ENCODE data around the gene PCBP3. TPM values are rescaled to one million over a fixed set of nuclear protein-coding genes. Genes with fewer than 3 reads are reported as not detected.

Gene PCBP3
- total RNA-seq, 4 donors from 2014 or later = 0.99 to 7.0 (median 2.5) TPM; not detected in 1

DNA sequence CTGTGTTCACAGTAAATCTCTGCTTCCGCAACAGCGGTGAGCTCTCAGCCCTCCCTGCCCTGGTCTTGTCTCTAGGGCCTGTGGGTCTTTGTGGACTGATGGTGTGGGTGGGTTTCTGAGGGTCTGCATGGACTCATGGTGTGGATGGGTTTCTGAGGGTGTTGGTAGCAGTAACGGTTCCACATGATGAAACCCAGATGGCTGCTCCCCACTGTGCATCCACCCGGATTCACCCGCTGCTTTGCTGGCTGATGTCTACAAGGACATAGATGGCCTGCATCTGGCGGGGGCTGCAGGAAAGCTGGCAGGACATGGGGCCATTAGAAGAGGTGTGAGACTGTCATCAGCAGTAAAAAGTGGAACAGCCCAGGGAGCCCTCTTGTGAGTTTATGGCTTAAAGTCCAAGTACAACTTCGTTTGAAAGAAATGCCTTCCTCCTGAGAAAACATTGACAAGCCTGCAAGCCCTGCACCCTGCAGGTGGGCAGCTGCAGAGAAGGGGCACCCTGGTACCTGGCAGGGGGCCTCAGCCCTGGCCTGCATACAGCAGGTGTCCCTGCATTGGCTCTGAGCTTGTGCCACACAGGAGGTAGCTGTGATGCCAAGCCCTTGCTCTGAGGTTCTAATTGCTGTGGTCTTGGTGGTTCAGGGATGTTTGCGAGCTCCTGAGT lies 181.2 kb downstream of the PCBP3 start:
- no peak overlapping the region for H3K4me3 ChIP-seq (ENCODE audit: low read depth, poor library complexity, severe bottlenecking)
- intact Hi-C loops (cut with DNase I; ENCODE audit: low total_unique reads) = no loop called here
- WGBS, 2 donors = 83 to 86% methylated on average over 8 of the region's 8 CpGs
- DNase-seq (ENCODE audit: low spot score in 2 of 2) = peak in 1 of 2 donors; percentile 66
- TF ChIP-seq POLR2A (IDR thresholded peaks at IDR 0.05) = no peak
- TF ChIP-seq, protein P1, sequence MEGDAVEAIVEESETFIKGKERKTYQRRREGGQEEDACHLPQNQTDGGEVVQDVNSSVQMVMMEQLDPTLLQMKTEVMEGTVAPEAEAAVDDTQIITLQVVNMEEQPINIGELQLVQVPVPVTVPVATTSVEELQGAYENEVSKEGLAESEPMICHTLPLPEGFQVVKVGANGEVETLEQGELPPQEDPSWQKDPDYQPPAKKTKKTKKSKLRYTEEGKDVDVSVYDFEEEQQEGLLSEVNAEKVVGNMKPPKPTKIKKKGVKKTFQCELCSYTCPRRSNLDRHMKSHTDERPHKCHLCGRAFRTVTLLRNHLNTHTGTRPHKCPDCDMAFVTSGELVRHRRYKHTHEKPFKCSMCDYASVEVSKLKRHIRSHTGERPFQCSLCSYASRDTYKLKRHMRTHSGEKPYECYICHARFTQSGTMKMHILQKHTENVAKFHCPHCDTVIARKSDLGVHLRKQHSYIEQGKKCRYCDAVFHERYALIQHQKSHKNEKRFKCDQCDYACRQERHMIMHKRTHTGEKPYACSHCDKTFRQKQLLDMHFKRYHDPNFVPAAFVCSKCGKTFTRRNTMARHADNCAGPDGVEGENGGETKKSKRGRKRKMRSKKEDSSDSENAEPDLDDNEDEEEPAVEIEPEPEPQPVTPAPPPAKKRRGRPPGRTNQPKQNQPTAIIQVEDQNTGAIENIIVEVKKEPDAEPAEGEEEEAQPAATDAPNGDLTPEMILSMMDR (IDR thresholded peaks at IDR 0.05) = no peak

DNA sequence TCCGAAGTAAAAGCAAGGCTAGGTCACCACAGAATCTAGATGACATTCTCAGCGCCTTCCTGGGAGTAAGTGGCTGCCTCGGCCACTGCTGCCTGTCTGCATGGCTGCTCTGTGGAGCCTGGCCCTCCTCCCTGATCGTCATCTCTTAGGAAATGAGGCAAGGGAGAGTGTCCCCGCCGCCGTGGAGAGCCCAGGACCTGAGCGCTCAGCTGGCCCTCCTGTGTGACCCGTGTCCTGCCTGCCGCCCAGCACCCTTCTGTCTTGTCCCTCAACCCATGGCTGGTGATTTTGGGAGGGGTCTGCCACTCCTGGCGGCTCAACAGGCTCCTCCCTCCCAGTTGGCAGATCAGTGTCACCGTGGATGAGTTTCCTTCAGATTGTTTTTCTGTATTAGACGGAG lies 181.7 kb downstream of the PCBP3 start:
- no peak overlapping the region for H3K4me3 ChIP-seq (ENCODE audit: low read depth, poor library complexity, severe bottlenecking)
- peak in 1 of 2 donors; percentile 79 for DNase-seq (ENCODE audit: low spot score in 2 of 2)
- TF ChIP-seq, protein P1 (IDR thresholded peaks at IDR 0.05) = no peak
- no peak for TF ChIP-seq POLR2A (IDR thresholded peaks at IDR 0.05)
- intact Hi-C loops (cut with DNase I; ENCODE audit: low total_unique reads) = no loop called here
- 80 to 81% methylated on average over 11 to 13 of the region's 13 CpGs for WGBS, 2 donors

DNA sequence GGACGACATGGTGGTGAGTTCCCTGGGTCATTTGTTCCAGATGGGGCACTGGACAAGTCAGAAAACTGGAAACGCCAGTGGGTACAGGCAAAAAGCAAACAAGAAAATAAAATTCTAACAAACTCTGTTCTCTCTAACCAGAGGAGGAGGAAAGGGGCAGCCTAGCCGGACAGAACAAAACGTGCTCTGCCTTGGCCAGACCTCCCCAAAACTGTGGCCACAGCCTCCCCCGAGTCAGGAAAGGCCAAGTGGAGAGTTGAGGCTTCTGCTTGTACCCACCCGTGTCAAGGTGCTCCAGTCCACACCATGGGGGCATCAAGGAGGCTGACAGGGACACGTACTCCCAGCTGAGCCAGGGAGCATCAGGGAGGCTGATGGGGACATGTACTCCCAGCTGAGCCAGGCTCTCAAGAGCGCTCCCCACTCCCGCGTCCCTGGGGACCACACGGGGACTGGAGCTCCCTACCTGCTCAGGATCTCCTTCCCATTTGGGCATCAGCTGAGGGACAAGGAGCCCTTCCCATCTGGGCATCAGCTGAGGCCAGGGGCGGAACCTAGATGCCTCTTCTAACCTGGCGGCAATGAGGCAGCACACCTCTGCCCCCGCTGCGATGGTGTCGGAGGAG lies 183.3 kb downstream of the PCBP3 start:
- intact Hi-C loops (cut with DNase I; ENCODE audit: low total_unique reads) = no loop called here
- 91 to 94% methylated on average over 16 of the region's 16 CpGs for WGBS, 2 donors
- TF ChIP-seq POLR2A (IDR thresholded peaks at IDR 0.05) = no peak
- TF ChIP-seq, protein P1 (IDR thresholded peaks at IDR 0.05) = no peak
- H3K4me3 ChIP-seq (ENCODE audit: low read depth, poor library complexity, severe bottlenecking) = no peak overlapping the region
- DNase-seq (ENCODE audit: low spot score in 2 of 2) = no peak

DNA sequence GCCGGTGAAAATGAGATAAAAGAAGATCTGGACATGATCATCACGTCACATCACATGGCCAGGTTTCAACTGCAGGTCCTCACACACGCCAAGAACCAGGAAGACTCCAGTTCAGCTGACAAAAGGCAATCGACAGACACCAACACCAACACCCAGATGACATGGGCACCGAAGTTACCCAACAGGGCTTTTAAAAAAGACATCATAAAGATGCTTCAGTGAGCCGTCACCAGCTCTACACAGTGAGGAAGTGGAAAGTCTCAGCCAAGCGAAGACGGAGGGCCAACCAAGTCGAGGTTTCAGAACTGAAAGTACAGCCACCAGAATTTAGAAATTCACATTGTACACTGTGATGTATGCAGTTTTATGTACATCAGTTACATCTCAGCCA lies 183.8 kb downstream of the PCBP3 start:
- H3K4me3 ChIP-seq (ENCODE audit: low read depth, poor library complexity, severe bottlenecking) = no peak overlapping the region
- TF ChIP-seq, protein P1 (IDR thresholded peaks at IDR 0.05) = no peak
- TF ChIP-seq POLR2A (IDR thresholded peaks at IDR 0.05) = no peak
- 81 to 83% methylated on average over 9 of the region's 9 CpGs for WGBS, 2 donors
- DNase-seq (ENCODE audit: low spot score in 2 of 2) = no peak
- intact Hi-C loops (cut with DNase I; ENCODE audit: low total_unique reads) = no loop called here

DNA sequence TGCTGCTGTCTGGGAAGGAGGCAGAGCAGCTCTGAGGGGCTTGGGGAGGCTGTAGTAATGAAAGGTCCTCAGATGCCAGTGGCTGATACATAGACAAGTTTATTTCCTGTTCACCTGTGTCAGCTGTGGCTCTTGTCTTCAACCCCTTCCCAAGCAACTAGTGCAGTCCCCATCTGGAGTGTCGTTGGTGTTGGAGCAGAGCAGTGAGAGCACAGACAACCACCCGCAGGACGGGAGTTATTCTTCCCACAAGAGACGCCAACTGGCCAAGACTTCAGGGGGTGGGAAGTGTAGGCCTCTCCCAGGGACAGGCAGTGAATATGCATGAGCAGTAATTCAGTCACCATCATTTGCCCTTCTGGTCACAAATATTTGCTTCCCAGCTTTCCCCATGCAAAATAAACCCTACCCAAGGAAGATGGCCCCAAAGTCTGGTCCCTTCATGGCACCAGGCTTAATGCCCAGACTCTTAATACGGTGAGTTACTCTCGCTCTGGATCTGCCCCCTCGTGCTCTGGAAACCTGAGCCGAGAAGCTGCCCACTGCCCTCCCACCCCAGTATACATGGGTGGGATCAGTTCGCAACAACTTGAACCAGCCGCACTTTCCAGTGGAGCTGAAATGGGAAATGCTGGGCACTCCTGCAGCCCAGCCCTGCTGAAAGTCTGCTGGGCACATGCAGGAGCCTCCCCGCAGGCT lies 184.5 kb downstream of the PCBP3 start:
- H3K4me3 ChIP-seq (ENCODE audit: low read depth, poor library complexity, severe bottlenecking) = no peak overlapping the region
- peak in 1 of 2 donors; percentile 40 for DNase-seq (ENCODE audit: low spot score in 2 of 2)
- TF ChIP-seq, protein P1 (IDR thresholded peaks at IDR 0.05) = no peak
- no peak for TF ChIP-seq POLR2A (IDR thresholded peaks at IDR 0.05)
- intact Hi-C loops (cut with DNase I; ENCODE audit: low total_unique reads) = no loop called here
- WGBS, 2 donors = 89% methylated on average over 11 of the region's 11 CpGs

Data from lower leg skin (tissue), 4 donors.